ENCODE results near the gene HSPG2.
"Not testable (repeated sequence)": the region's sequence is repeated elsewhere in the genome, so short reads cannot be mapped to it uniquely, and the experiment has no call there.

The HSPG2 gene

GRCh38 chr1:21843208-21843607 is 93.9 kb downstream of the HSPG2 start:
- no peak for DNase-seq (ENCODE audit: low spot score)

GRCh38 chr1:21842606-21843162 is 94.4 kb downstream of the HSPG2 start:
- no peak for DNase-seq (ENCODE audit: low spot score)

GRCh38 chr1:21841852-21842466 is 95.2 kb downstream of the HSPG2 start:
- no peak for DNase-seq (ENCODE audit: low spot score)

- DNase-seq (ENCODE audit: low spot score), result no peak
Observed at GRCh38 chr1:21840981-21841380, 96.1 kb downstream of the HSPG2 start.

- DNase-seq (ENCODE audit: low spot score), result no peak
Observed at GRCh38 chr1:21839337-21840037, 97.6 kb downstream of the HSPG2 start.

GRCh38 chr1:21838359-21839157 is 98.6 kb downstream of the HSPG2 start:
- no peak for DNase-seq (ENCODE audit: low spot score)

- DNase-seq (ENCODE audit: low spot score), result no peak
Observed at GRCh38 chr1:21837476-21837875, 99.6 kb downstream of the HSPG2 start.

- DNase-seq (ENCODE audit: low spot score), result no peak
Observed at GRCh38 chr1:21836729-21837128, 100.4 kb downstream of the HSPG2 start.

- no peak for DNase-seq (ENCODE audit: low spot score)
Observed at GRCh38 chr1:21836010-21836409, 101.1 kb downstream of the HSPG2 start.

GRCh38 chr1:21834666-21835065 is 102.4 kb downstream of the HSPG2 start:
- DNase-seq (ENCODE audit: low spot score), result no peak

- no peak for DNase-seq (ENCODE audit: low spot score)
Observed at GRCh38 chr1:21834094-21834493, 103.0 kb downstream of the HSPG2 start.

GRCh38 chr1:21833392-21833976 is 103.6 kb downstream of the HSPG2 start:
- no peak for DNase-seq (ENCODE audit: low spot score)

- DNase-seq (ENCODE audit: low spot score), result no peak
Observed at GRCh38 chr1:21831454-21831970, 105.6 kb downstream of the HSPG2 start.

- no peak for DNase-seq (ENCODE audit: low spot score)
Observed at GRCh38 chr1:21830792-21831453, 106.2 kb downstream of the HSPG2 start.

GRCh38 chr1:21829294-21829693 is 107.8 kb downstream of the HSPG2 start:
- no peak for DNase-seq (ENCODE audit: low spot score)

GRCh38 chr1:21828506-21829210 is 108.5 kb downstream of the HSPG2 start:
- DNase-seq (ENCODE audit: low spot score), result no peak

GRCh38 chr1:21828075-21828474 is 109.0 kb downstream of the HSPG2 start:
- DNase-seq (ENCODE audit: low spot score), result no peak

- DNase-seq (ENCODE audit: low spot score), result no peak
Observed at GRCh38 chr1:21827141-21827679, 109.9 kb downstream of the HSPG2 start.

- not testable (repeated sequence) for DNase-seq (ENCODE audit: low spot score)
Observed at GRCh38 chr1:21826694-21827093, 110.4 kb downstream of the HSPG2 start.

- no peak for DNase-seq (ENCODE audit: low spot score)
Observed at GRCh38 chr1:21825393-21825792, 111.7 kb downstream of the HSPG2 start.

GRCh38 chr1:21824926-21825325 is 112.2 kb downstream of the HSPG2 start:
- no peak for DNase-seq (ENCODE audit: low spot score)
